HepG2 (cell line): ENCODE results near the gene PUDP. TPM values are rescaled to one million over a fixed set of nuclear protein-coding genes. Genes with fewer than 3 reads are reported as not detected.

Experiments used
- ATAC-seq: fragments of 200-7000 bp; cut with Tn5 transposase; 3 replicates; pipeline ENCODE4 v1.9.1; 2020; ENCODE audit warnings: mild to moderate bottlenecking, moderate library complexity
- BruUV-seq: library from RNA; stranded (reverse); fragments of 400-500 nt; replicated peaks from 2 replicates; lab custom pipeline; 2021; lab: Mats Ljungman, UMichigan
- CTCF ChIA-PET: fragments of 300-600 bp; formaldehyde crosslinking; extraction: SDS; loops from one replicate; lab custom pipeline; 2021; ENCODE audit warnings: low total read pairs, inconsistent platforms, low intra/inter-chr PET ratio; lab: Yijun Ruan, JAX
- POLR2A ChIA-PET: fragments of 350-600 bp; sonication (Branson Sonifier 250); formaldehyde crosslinking; loops from one replicate; lab custom pipeline; 2020; ENCODE audit warnings: antibody characterized with exemption, inconsistent platforms; lab: Yijun Ruan, JAX
- DNase-seq: peaks from one replicate; pipeline ENCODE4 v3.0.0-alpha.2; 2015; ENCODE audit warnings: low spot score
- FAIRE-seq: peaks from 3 replicates; lab custom pipeline; 2011; peaks lifted over from hg19 to GRCh38; lab: Jason Lieb, UNC
- H2AFZ ChIP-seq: one replicate; pipeline ENCODE4 v1.6.1; 2011; ENCODE audit warnings: low read length, inconsistent platforms
- H3K27ac ChIP-seq: fragments of 300-600 bp; 3 replicates; pipeline ENCODE4 v1.8.0; 2011; ENCODE audit warnings: mixed run types, mild to moderate bottlenecking, mixed read lengths, low read length, inconsistent platforms; ENCODE audit not compliant: insufficient read depth; ENCODE audit errors: extremely low read length
- H3K27me3 ChIP-seq, 2 experiments: fragments of 200-600 bp in 1 of 2; 2 replicates in 1 of 2; 3 replicates in 1 of 2; pipeline versions ENCODE4 v1.6.0 to v1.8.0; 2011; ENCODE audit warnings: low read length in 2 of 2, mild to moderate bottlenecking in 2 of 2, moderate library complexity in 2 of 2, inconsistent platforms in 1 of 2; ENCODE audit not compliant: insufficient read depth in 2 of 2, control insufficient read depth in 1 of 2
- H3K36me3 ChIP-seq, 2 experiments: fragments of 200-600 bp in 1 of 2; replicated peaks in 1 of 2; 2 replicates in 1 of 2; 3 replicates in 1 of 2; pipeline versions ENCODE4 v1.5.1 to v1.8.0; 2011; ENCODE audit warnings: low read length in 2 of 2, inconsistent platforms in 1 of 2; ENCODE audit not compliant: insufficient read depth in 2 of 2, control insufficient read depth in 1 of 2
- H3K4me1 ChIP-seq: 2 replicates; pipeline ENCODE4 v1.5.1; 2012; ENCODE audit warnings: low read length, inconsistent platforms; ENCODE audit not compliant: insufficient read depth
- H3K4me2 ChIP-seq: 2 replicates; pipeline ENCODE4 v1.6.0; 2011; ENCODE audit warnings: low read depth, low read length, inconsistent platforms
- H3K4me3 ChIP-seq, 3 experiments: fragments of 200-600 bp in 1 of 3; sonication (generic), shearing (Covaris generic) in 1 of 3; replicated peaks in 1 of 3; 2 replicates each; pipeline ENCODE4 v1.5.1; 2011 to 2016; ENCODE audit warnings: low read length in 3 of 3, inconsistent platforms in 2 of 3, low read depth in 2 of 3, mild to moderate bottlenecking in 2 of 3, control low read depth in 1 of 3, mixed read lengths in 1 of 3; ENCODE audit not compliant: insufficient read depth in 1 of 3
- H3K79me2 ChIP-seq: one replicate; pipeline ENCODE4 v1.6.1; 2011; ENCODE audit warnings: low read length, inconsistent platforms; ENCODE audit not compliant: insufficient read depth
- H3K9ac ChIP-seq: 2 replicates; pipeline ENCODE4 v1.6.0; 2011; ENCODE audit warnings: mild to moderate bottlenecking, low read depth, low read length, inconsistent platforms; ENCODE audit not compliant: insufficient read depth
- H3K9me3 ChIP-seq: 2 replicates; pipeline ENCODE4 v1.5.1; 2012; ENCODE audit warnings: mild to moderate bottlenecking, low read length
- H4K20me1 ChIP-seq: 2 replicates; pipeline ENCODE4 v1.6.0; 2011; ENCODE audit warnings: inconsistent platforms, mild to moderate bottlenecking, low read length, moderate library complexity; ENCODE audit not compliant: insufficient read depth
- ARID5B ChIP-seq: IDR thresholded peaks from 2 replicates; pipeline ENCODE4 v1.4.0; 2020; ENCODE audit warnings: mild to moderate bottlenecking, missing genetic modification reagents
- CEBPG ChIP-seq: IDR thresholded peaks from 2 replicates; pipeline ENCODE4 v1.6.1; 2016
- EED ChIP-seq: sonication (generic); formaldehyde crosslinking; IDR thresholded peaks from 2 replicates; pipeline ENCODE4 v1.5.0; 2020; ENCODE audit warnings: mild to moderate bottlenecking, missing genetic modification reagents
- HOXA5 ChIP-seq: sonication (generic); formaldehyde crosslinking; IDR thresholded peaks from 2 replicates; pipeline ENCODE4 v1.4.0; 2020; ENCODE audit warnings: missing genetic modification reagents
- MXD1 ChIP-seq: sonication (generic); formaldehyde crosslinking; IDR thresholded peaks from 2 replicates; pipeline ENCODE4 v1.4.0; 2020; ENCODE audit warnings: mild to moderate bottlenecking, missing genetic modification reagents
- NBN ChIP-seq: fragments of 450-650 bp; conservative IDR thresholded peaks from 2 replicates; pipeline ENCODE4 v1.6.1; 2017
- NFE2L1 ChIP-seq: sonication (generic); formaldehyde crosslinking; IDR thresholded peaks from 2 replicates; pipeline ENCODE4 v1.4.0; 2020; ENCODE audit warnings: missing genetic modification reagents, mild to moderate bottlenecking, borderline replicate concordance
- NR2F1 ChIP-seq, 2 experiments: fragments of 450-650 bp in 1 of 2; formaldehyde crosslinking in 1 of 2; IDR thresholded peaks; 2 replicates each; pipeline versions ENCODE4 v1.5.0 to v1.6.1; 2016 to 2020; ENCODE audit warnings: mild to moderate bottlenecking in 1 of 2, missing compliant biosample characterization in 1 of 2, missing genetic modification reagents in 1 of 2, moderate library complexity in 1 of 2
- RFXANK ChIP-seq: IDR thresholded peaks from 2 replicates; pipeline ENCODE4 v1.6.1; 2016
- SP4 ChIP-seq: sonication (generic); formaldehyde crosslinking; IDR thresholded peaks from 2 replicates; pipeline ENCODE4 v1.8.1; 2023; ENCODE audit warnings: mild to moderate bottlenecking, missing genetic modification reagents
- XRCC5 ChIP-seq: fragments of 200-400 bp; formaldehyde crosslinking; optimal IDR thresholded peaks from 2 replicates; pipeline ENCODE3; 2017; ENCODE audit warnings: mild to moderate bottlenecking, low read length
- ZNF335 ChIP-seq: sonication (generic); formaldehyde crosslinking; IDR thresholded peaks from 2 replicates; pipeline ENCODE4 v1.4.0; 2020; ENCODE audit warnings: missing genetic modification reagents
- ZNF543 ChIP-seq: sonication (generic); formaldehyde crosslinking; IDR thresholded peaks from 2 replicates; pipeline ENCODE4 v1.4.0; 2020; ENCODE audit warnings: mild to moderate bottlenecking, missing genetic modification reagents
- WGBS: methylation state at CpG from one replicate; pipeline ENCODE4 v1.1.6; 2017; ENCODE audit warnings: low lambda C conversion rate; 5-methylcytosine and 5-hydroxymethylcytosine counted together
- in situ Hi-C: cut with HindIII; loops from 2 replicates; pipeline ENCODE4 v1.10.0; 2017; ENCODE audit warnings: low pct_unique_long_range_greater_than_20kb; ENCODE audit not compliant: extremely low pct_ligation_motif_present
- intact Hi-C: fragments of 100-400 bp; cut with micrococcal nuclease; formaldehyde crosslinking; loops from one replicate; pipeline ENCODE4 v1.10.0; 2022; ENCODE audit not compliant: unreplicated experiment
- polyA plus RNA-seq, 8 experiments: library from polyadenylated mRNA; depleted of rRNA in 3 of 8; stranded (reverse) in 7 of 8; unstranded in 1 of 8; fragments of >200 nt; fragmentation: Illumina TruSeq in 4 of 8; extraction: Trizol in 4 of 8; gene quantifications; 2 replicates each; pipeline versions ENCODE4 v1.2.1 to v1.2.3, GENCODE V29; 2011 to 2016; ENCODE audit warnings: low read depth in 4 of 8, missing spikeins in 1 of 8, mixed read lengths in 1 of 8; ENCODE audit not compliant: insufficient read depth in 1 of 8
- total RNA-seq, 5 experiments: library from RNA; depleted of rRNA; stranded (reverse); fragments of >200 nt; fragmentation: Illumina TruSeq; extraction: Trizol; gene quantifications; 2 replicates each; pipeline ENCODE4 v1.2.3, GENCODE V29; 2016; ENCODE audit warnings: low read depth in 1 of 5
- TF ChIP-seq, protein P1 (sequence below): sonication (generic); formaldehyde crosslinking; IDR thresholded peaks from 2 replicates; pipeline ENCODE4 v1.5.0; 2020; ENCODE audit warnings: missing genetic modification reagents
- TF ChIP-seq, protein P2 (sequence below): sonication (generic); formaldehyde crosslinking; IDR thresholded peaks from 2 replicates; pipeline ENCODE4 v1.9.0; 2021; ENCODE audit warnings: missing genetic modification reagents, borderline replicate concordance

The PUDP gene
- total and polyA plus RNA-seq, 2 of the 13 experiments (the other 11 are each of a cell fraction or from before 2014, with no cell fraction given) = 7.5 to 23.5 TPM

DNA sequence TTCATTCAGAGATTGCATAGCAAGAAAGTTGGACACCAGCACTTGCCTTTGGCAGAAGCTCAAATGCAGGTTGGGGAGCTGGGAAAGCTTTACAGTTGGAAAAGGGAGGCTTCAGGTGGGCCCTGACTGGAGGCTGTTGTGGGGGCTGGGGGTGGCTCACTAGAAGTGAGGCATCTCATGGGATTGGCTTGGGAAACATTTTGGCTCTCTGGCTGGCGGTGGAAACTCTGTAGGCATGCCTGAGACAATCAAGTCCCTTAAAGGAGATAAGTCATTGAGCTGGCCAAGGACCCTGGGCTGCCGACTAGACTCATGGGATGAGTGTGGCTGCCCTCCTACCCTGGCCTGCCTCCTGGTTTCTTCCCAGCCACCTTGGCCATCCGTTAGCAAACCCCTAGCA, 31.9 kb downstream of the PUDP start:
- H3K9ac ChIP-seq = no peak overlapping the region
- no peak overlapping the region for H3K4me3 ChIP-seq
- no peak for ATAC-seq
- no peak overlapping the region for H3K27ac ChIP-seq
- no peak overlapping the region for H2AFZ ChIP-seq
- ChIA-PET POLR2A (no interaction called here), CTCF (no interaction called here)
- DNase-seq = no peak
- intact Hi-C loops (no loop called here), in situ Hi-C loops (no loop called here)
- peaks cover 2% of the 10 kb centered on the region; the same call in 1 of the 2 replicates for H4K20me1 ChIP-seq
- H3K27me3 ChIP-seq = no peaks in the 10 kb centered on the region
- WGBS = no CpG with 5 or more reads among the region's 3 CpGs
- H3K9me3 ChIP-seq = no peaks in the 10 kb centered on the region
- H3K36me3 ChIP-seq = no peaks in the 10 kb centered on the region
- FAIRE-seq = no peak
- no peak overlapping the region for H3K4me2 ChIP-seq
- BruUV-seq = no TSS peak
- peaks cover 2% of the 10 kb centered on the region for H3K79me2 ChIP-seq
- H3K4me1 ChIP-seq = peaks cover 16% of the 10 kb centered on the region
- TF ChIP-seq ARID5B (CRISPR knock-in tag) (no peak), SP4 (CRISPR knock-in tag) (no peak), NFE2L1 (no peak), NBN (no peak), EED (CRISPR knock-in tag) (no peak), HOXA5 (CRISPR knock-in tag) (no peak), CEBPG (no peak), MXD1 (CRISPR knock-in tag) (no peak), XRCC5 (no peak), ZNF543 (CRISPR knock-in tag) (no peak), RFXANK (CRISPR knock-in tag) (no peak), NR2F1 (CRISPR knock-in tag; IDR thresholded peaks at IDR 0.05) (no peak), ZNF335 (no peak)
- TF ChIP-seq, protein P1, sequence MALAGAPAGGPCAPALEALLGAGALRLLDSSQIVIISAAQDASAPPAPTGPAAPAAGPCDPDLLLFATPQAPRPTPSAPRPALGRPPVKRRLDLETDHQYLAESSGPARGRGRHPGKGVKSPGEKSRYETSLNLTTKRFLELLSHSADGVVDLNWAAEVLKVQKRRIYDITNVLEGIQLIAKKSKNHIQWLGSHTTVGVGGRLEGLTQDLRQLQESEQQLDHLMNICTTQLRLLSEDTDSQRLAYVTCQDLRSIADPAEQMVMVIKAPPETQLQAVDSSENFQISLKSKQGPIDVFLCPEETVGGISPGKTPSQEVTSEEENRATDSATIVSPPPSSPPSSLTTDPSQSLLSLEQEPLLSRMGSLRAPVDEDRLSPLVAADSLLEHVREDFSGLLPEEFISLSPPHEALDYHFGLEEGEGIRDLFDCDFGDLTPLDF (CRISPR knock-in tag) = no peak
- TF ChIP-seq, protein P2, sequence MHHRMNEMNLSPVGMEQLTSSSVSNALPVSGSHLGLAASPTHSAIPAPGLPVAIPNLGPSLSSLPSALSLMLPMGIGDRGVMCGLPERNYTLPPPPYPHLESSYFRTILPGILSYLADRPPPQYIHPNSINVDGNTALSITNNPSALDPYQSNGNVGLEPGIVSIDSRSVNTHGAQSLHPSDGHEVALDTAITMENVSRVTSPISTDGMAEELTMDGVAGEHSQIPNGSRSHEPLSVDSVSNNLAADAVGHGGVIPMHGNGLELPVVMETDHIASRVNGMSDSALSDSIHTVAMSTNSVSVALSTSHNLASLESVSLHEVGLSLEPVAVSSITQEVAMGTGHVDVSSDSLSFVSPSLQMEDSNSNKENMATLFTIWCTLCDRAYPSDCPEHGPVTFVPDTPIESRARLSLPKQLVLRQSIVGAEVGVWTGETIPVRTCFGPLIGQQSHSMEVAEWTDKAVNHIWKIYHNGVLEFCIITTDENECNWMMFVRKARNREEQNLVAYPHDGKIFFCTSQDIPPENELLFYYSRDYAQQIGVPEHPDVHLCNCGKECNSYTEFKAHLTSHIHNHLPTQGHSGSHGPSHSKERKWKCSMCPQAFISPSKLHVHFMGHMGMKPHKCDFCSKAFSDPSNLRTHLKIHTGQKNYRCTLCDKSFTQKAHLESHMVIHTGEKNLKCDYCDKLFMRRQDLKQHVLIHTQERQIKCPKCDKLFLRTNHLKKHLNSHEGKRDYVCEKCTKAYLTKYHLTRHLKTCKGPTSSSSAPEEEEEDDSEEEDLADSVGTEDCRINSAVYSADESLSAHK (CRISPR knock-in tag) = no peak
